Fibroblast of the aortic adventitia (primary cell): ENCODE measurements around the gene TLR6. TPM values are rescaled to one million over a fixed set of nuclear protein-coding genes. Genes with fewer than 3 reads are reported as not detected.
A peak's percentile ranks its signal among the peaks of the same experiment; 100 is the strongest.

ENCODE experiments used
- DNase-seq: peaks from one replicate; pipeline ENCODE4 v3.0.0-alpha.2; 2010; ENCODE audit warnings: low read depth
- H3K4me3 ChIP-seq: 2 replicates; pipeline ENCODE4 v1.5.1; 2011; ENCODE audit warnings: low read depth, mild to moderate bottlenecking, control low read depth, low read length, moderate library complexity
- total RNA-seq: library from RNA; depleted of rRNA; stranded (reverse); fragments of >200 nt; gene quantifications from 2 replicates; pipeline ENCODE4 v1.2.3, GENCODE V29; 2012; ENCODE audit warnings: low replicate concordance
- TF ChIP-seq, protein P1 (sequence below): IDR thresholded peaks from 2 replicates; pipeline ENCODE4 v1.5.1; 2011; ENCODE audit warnings: mild to moderate bottlenecking, low read length, control low read depth, inconsistent platforms; ENCODE audit not compliant: insufficient read depth

The TLR6 gene
- total RNA-seq, 1 donor, result 5.0 TPM

DNA sequence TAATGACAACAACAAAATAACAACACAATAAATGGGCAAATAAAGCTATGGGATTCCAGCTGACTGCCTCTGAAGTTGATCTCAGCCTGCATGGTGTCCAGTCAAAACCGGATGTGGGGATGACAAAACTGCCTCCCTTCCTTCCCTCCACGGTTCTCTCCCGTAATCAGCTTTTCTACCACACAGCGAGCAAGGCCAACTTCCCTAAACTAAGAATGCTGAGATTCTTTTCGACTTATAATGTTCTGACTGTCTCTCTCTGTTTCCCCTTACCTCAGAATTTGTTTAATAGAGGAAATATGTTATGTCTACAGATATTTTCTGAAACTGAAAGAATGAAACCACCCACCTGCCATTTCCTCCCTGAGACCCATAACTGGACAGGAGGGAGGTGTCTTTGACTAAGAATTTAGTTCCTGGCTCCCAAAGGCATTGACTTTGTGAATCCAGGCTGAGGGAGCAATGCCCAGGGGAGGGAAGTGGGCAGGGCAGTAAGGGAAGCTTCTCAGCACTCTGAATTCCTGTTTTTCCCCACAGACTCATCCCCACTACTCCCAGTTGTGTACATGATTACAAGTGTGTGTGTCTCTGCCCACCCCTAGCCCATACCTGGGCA lies 51.0 kb downstream of the TLR6 start:
- H3K4me3 ChIP-seq, result no peak overlapping the region
- peak; percentile 29 for DNase-seq
- TF ChIP-seq, protein P1, sequence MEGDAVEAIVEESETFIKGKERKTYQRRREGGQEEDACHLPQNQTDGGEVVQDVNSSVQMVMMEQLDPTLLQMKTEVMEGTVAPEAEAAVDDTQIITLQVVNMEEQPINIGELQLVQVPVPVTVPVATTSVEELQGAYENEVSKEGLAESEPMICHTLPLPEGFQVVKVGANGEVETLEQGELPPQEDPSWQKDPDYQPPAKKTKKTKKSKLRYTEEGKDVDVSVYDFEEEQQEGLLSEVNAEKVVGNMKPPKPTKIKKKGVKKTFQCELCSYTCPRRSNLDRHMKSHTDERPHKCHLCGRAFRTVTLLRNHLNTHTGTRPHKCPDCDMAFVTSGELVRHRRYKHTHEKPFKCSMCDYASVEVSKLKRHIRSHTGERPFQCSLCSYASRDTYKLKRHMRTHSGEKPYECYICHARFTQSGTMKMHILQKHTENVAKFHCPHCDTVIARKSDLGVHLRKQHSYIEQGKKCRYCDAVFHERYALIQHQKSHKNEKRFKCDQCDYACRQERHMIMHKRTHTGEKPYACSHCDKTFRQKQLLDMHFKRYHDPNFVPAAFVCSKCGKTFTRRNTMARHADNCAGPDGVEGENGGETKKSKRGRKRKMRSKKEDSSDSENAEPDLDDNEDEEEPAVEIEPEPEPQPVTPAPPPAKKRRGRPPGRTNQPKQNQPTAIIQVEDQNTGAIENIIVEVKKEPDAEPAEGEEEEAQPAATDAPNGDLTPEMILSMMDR, result no peak

DNA sequence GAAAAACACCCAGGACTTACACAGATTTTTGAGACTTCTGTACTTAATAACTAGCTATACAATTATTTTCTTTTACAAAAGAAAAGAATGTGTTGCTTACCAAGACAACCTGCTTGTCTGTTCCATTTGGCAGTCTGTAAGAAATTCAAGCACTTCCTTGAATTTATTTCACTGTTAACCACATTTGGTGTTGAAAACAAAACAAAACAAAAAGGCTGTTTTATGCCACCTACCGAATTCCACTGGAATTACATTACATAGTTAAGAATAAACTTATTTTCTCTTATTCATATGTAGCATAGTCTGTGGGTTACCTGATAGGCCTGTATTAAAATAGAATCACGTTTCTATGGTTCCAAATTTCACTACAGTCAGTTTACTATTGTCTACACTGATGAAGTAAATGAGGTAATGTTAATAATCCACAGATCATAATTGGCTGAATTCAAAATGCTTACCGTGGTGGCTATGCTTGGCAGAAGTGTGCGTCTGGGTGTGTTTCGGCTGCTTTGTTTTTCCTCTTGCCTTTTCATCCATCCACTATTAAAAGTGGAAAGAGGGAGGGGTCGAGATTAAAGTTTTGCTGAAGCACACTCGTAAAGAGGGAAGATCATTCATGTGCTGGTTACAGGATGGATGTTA lies 51.8 kb downstream of the TLR6 start, which contains the start of gene TLR1:
TLR1 (minus strand) TSS at position 138 of the 642 bp plus-strand sequence. CDS start 5,960 bp downstream, outside the sequence.
- peak; percentile 84 for DNase-seq
- TF ChIP-seq, protein P1, result peak; percentile 62
- peak within 1 kb of the TSS; percentile 2 for H3K4me3 ChIP-seq

DNA sequence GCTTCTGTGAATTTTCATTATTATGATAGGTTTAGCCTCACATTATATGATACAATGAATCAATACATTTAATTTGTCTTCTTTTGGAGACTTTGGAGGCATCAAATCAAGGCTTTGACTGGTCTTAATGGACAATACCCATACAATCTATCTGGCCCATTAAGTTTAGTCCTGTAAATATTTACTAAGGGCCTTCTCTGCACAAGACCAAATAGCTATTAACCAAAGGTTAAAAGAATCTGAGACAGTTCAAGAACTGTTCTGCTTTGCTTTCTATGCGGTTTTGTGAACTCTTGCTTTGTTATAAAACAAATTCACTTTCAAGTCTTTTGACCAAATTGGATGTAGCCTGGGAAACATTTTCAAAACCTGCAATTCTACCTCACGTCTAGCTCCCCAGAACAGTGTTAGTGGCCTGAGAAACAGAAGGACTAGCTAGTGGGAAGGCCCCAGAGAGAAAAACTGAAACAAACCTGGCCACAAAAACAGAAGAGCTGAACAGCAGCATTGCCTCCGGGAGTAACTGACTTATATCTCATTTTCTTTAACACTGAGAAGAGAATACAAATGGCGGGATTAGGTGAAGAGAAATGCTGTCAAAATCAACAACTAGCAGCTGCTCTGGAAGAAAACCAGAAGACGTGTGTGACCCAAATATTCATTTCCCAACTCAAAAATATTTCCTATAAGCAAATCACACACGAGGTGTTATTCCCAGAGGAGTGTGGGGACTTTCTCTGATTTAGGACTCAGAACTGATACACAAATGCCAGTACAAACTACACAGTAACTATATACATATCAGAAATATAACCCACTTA lies 52.6 kb downstream of the TLR6 start:
- DNase-seq, result no peak
- peak overlapping the region; percentile 2 for H3K4me3 ChIP-seq
- TF ChIP-seq, protein P1, result no peak

DNA sequence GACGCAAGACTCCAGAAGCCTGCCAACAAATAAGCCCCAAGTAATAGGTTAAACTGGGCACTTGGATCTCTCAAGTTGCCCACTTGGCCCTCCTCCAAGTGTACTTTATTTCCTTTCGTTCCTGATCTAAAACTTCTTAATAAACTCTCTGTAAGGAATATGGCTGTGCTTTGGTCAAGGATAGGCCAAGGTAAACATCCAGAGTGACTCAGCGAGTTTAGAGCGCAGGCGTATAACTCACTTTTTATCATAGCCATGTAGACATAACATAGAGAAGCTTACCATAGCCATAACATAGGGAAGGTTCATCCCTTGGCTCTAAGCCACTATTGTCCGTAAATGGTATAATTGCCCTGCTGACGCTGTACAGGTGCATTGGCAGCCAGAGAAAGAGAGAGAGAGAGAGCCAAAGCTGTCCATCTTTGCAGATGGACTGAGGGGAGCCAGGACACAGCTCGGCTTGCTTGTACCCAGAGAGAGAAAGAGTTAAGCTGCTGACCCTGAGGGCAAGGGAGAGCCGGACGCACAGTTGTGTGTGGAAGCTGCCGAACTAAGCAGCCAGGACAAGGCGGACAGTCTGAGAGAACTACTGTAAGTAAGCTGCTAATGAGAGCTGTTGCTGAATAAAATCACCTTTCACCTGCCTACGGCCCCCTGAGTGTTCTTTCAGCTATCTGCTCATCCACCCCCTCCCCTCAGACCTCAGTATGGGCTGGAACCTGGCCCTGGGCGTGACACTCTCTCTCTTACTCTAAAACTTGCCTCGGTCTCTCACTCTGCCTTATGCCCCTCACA lies 53.9 kb downstream of the TLR6 start:
- TF ChIP-seq, protein P1, result no peak
- no peak for DNase-seq
- no peak overlapping the region for H3K4me3 ChIP-seq

DNA sequence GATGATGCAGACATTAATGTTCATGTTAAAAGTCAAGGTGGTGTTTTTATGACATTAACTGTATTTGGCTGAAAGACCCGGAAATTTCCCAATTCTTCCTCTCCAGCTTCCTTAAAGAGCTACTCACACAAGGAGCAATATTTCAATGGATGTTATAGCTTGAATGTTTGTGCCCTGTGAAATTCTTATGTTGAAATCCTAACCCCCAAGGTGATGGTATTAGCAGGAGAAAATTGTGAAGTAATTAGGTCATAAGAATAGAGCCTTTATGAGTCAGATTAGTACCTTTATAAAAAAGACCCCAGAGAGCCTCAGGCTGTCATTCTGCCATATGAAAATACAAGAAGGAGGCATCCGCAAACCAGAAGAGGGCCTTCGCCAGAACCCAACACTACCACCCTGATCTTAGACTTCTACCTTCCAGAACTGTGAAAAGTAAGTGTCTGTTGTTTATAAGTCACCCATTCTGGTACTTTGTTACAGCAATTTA lies 55.6 kb downstream of the TLR6 start:
- DNase-seq, result no peak
- H3K4me3 ChIP-seq, result no peak overlapping the region
- TF ChIP-seq, protein P1, result no peak

DNA sequence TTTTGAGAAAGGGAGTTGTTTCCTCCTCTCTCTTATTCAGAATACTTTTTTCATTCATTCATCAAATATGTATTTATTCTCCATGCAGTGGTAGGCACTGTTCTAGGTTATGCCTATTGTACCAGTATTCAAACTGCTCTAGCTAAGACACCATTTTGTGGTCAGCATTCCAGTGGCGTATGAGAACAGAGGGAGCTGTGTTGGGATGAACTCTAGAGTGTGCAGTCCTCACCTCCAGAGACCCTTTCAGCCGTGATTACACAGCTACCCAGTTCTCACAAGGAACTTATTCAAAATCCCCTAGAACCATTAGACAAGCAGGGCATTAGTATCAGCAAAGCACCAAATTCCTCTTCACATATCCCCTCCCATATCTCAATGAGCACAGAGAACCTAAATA lies 56.3 kb downstream of the TLR6 start:
- DNase-seq, result no peak
- no peak overlapping the region for H3K4me3 ChIP-seq
- TF ChIP-seq, protein P1, result no peak
